PC-9 (cell line): ENCODE measurements around the gene ZNF470.

Experiments
- EZH2 ChIP-seq: fragments of 200-600 bp; sonication (generic); IDR thresholded peaks from 2 replicates; pipeline ENCODE4 v1.8.0; 2017; ENCODE audit warnings: antibody characterized with exemption, low read depth
- TF ChIP-seq, protein P1 (sequence below): fragments of 200-600 bp; sonication (generic); conservative IDR thresholded peaks from 2 replicates; pipeline ENCODE4 v1.6.1; 2017; ENCODE audit warnings: mixed run types, antibody characterized with exemption, mild to moderate bottlenecking, moderate library complexity

GRCh38 chr19:56612737-56613136, 45.5 kb downstream of the ZNF470 start:
- TF ChIP-seq, protein P1, sequence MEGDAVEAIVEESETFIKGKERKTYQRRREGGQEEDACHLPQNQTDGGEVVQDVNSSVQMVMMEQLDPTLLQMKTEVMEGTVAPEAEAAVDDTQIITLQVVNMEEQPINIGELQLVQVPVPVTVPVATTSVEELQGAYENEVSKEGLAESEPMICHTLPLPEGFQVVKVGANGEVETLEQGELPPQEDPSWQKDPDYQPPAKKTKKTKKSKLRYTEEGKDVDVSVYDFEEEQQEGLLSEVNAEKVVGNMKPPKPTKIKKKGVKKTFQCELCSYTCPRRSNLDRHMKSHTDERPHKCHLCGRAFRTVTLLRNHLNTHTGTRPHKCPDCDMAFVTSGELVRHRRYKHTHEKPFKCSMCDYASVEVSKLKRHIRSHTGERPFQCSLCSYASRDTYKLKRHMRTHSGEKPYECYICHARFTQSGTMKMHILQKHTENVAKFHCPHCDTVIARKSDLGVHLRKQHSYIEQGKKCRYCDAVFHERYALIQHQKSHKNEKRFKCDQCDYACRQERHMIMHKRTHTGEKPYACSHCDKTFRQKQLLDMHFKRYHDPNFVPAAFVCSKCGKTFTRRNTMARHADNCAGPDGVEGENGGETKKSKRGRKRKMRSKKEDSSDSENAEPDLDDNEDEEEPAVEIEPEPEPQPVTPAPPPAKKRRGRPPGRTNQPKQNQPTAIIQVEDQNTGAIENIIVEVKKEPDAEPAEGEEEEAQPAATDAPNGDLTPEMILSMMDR, result no peak
- TF ChIP-seq EZH2, result no peak
